ENCODE data around the gene TCF4.

TCF4 gene

DNA sequence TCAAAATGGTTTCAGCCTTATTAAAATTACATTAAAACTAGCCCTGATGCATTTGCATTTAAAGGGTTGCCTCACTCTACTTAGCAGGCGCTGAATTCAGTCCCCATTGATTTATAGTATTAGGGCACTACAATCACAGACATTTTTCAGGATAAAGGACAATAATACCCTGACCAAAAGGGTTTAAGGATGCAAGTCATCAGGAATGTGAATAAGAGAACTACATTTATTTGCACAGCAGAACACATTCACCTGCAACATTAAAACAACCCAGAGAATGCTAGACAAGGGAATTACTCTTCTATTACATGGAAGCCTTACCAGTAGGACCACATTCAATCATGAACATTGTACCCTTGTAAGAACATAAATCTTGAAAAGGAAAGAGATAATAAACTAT lies 93.6 kb downstream of the TCF4 start:
- CTCF ChIA-PET, result interaction anchor here (0.7 kb wide), 1 partner anchor 249 kb away, joined by 4 read pairs; no protein-coding TSS in a partner anchor
- H3K4me3 ChIP-seq (ENCODE audit: low read depth, low read length), result no peak overlapping the region
- H3K9me3 ChIP-seq (ENCODE audit: control insufficient read depth, insufficient read depth, low read depth, low read length), result no peaks in the 10 kb centered on the region
- no peak for TF ChIP-seq MZF1 (tag by site-specific recombination; IDR thresholded peaks at IDR 0.05; ENCODE audit: borderline replicate concordance)
- no peak for TF ChIP-seq OSR2 (tag by site-specific recombination; IDR thresholded peaks at IDR 0.05)
- no peak for TF ChIP-seq ZNF501 (tag by site-specific recombination; IDR thresholded peaks at IDR 0.05)
- TF ChIP-seq ZNF248 (tag by site-specific recombination; IDR thresholded peaks at IDR 0.05), result no peak
- TF ChIP-seq ZSCAN16 (tag by site-specific recombination; IDR thresholded peaks at IDR 0.05), result no peak
- no peak for TF ChIP-seq ZNF777 (tag by site-specific recombination; IDR thresholded peaks at IDR 0.05; ENCODE audit: borderline replicate concordance)
- no peak for TF ChIP-seq RBAK (tag by site-specific recombination; IDR thresholded peaks at IDR 0.05)
- TF ChIP-seq, protein P1, sequence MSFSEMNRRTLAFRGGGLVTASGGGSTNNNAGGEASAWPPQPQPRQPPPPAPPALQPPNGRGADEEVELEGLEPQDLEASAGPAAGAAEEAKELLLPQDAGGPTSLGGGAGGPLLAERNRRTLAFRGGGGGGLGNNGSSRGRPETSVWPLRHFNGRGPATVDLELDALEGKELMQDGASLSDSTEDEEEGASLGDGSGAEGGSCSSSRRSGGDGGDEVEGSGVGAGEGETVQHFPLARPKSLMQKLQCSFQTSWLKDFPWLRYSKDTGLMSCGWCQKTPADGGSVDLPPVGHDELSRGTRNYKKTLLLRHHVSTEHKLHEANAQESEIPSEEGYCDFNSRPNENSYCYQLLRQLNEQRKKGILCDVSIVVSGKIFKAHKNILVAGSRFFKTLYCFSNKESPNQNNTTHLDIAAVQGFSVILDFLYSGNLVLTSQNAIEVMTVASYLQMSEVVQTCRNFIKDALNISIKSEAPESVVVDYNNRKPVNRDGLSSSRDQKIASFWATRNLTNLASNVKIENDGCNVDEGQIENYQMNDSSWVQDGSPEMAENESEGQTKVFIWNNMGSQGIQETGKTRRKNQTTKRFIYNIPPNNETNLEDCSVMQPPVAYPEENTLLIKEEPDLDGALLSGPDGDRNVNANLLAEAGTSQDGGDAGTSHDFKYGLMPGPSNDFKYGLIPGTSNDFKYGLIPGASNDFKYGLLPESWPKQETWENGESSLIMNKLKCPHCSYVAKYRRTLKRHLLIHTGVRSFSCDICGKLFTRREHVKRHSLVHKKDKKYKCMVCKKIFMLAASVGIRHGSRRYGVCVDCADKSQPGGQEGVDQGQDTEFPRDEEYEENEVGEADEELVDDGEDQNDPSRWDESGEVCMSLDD (tag by site-specific recombination; IDR thresholded peaks at IDR 0.05), result no peak
- no peak for TF ChIP-seq OVOL3 (tag by site-specific recombination; IDR thresholded peaks at IDR 0.05)
- no peak for TF ChIP-seq ZNF660 (tag by site-specific recombination; IDR thresholded peaks at IDR 0.05)
- TF ChIP-seq, protein P2, sequence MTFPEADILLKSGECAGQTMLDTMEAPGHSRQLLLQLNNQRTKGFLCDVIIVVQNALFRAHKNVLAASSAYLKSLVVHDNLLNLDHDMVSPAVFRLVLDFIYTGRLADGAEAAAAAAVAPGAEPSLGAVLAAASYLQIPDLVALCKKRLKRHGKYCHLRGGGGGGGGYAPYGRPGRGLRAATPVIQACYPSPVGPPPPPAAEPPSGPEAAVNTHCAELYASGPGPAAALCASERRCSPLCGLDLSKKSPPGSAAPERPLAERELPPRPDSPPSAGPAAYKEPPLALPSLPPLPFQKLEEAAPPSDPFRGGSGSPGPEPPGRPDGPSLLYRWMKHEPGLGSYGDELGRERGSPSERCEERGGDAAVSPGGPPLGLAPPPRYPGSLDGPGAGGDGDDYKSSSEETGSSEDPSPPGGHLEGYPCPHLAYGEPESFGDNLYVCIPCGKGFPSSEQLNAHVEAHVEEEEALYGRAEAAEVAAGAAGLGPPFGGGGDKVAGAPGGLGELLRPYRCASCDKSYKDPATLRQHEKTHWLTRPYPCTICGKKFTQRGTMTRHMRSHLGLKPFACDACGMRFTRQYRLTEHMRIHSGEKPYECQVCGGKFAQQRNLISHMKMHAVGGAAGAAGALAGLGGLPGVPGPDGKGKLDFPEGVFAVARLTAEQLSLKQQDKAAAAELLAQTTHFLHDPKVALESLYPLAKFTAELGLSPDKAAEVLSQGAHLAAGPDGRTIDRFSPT (tag by site-specific recombination; IDR thresholded peaks at IDR 0.05), result no peak
- no peak for TF ChIP-seq ZSCAN23 (tag by site-specific recombination; IDR thresholded peaks at IDR 0.05)
- no peak for TF ChIP-seq ZNF138 (tag by site-specific recombination; IDR thresholded peaks at IDR 0.05; ENCODE audit: borderline replicate concordance)
- TF ChIP-seq ZNF837 (tag by site-specific recombination; IDR thresholded peaks at IDR 0.05), result no peak
- TF ChIP-seq ZNF221 (tag by site-specific recombination; IDR thresholded peaks at IDR 0.05; ENCODE audit: borderline replicate concordance), result no peak
- no peak for TF ChIP-seq FEZF1 (tag by site-specific recombination; IDR thresholded peaks at IDR 0.05)
- no peak for TF ChIP-seq ZNF701 (tag by site-specific recombination; IDR thresholded peaks at IDR 0.05)
- TF ChIP-seq ZFP41 (tag by site-specific recombination; IDR thresholded peaks at IDR 0.05; ENCODE audit: borderline replicate concordance), result no peak
- no peak for TF ChIP-seq SCRT1 (tag by site-specific recombination; IDR thresholded peaks at IDR 0.05; ENCODE audit: borderline replicate concordance)
- TF ChIP-seq GLI4 (tag by site-specific recombination; IDR thresholded peaks at IDR 0.05), result no peak
- H3K27ac ChIP-seq (ENCODE audit: extremely low read depth, low read depth, low read length), result no peak overlapping the region
- POLR2A ChIA-PET, result no interaction called here
- no peaks in the 10 kb centered on the region for H3K36me3 ChIP-seq (ENCODE audit: control insufficient read depth in 2 of 2, insufficient read depth in 1 of 2, low read length in 2 of 2)
- peaks cover 45% of the 10 kb centered on the region for H3K4me1 ChIP-seq (ENCODE audit: control insufficient read depth, insufficient read depth, low read length)

GRCh38 chr18:55491616-55492015 lies 96.4 kb downstream of the TCF4 start:
- H3K4me1 ChIP-seq (ENCODE audit: control insufficient read depth, insufficient read depth, low read length), result peaks cover 44% of the 10 kb centered on the region
- H3K36me3 ChIP-seq (ENCODE audit: control insufficient read depth in 2 of 2, insufficient read depth in 1 of 2, low read length in 2 of 2), result no peaks in the 10 kb centered on the region
- ChIA-PET POLR2A (no interaction called here), CTCF (interaction anchor here (0.5 kb wide), 1 partner anchor 95 kb away, joined by 3 read pairs; no protein-coding TSS in a partner anchor)
- no peak overlapping the region for H3K4me3 ChIP-seq (ENCODE audit: low read depth, low read length)
- H3K27ac ChIP-seq (ENCODE audit: extremely low read depth, low read depth, low read length), result no peak overlapping the region
- H3K9me3 ChIP-seq (ENCODE audit: control insufficient read depth, insufficient read depth, low read depth, low read length), result no peaks in the 10 kb centered on the region
- TF ChIP-seq ZNF133 (tag by site-specific recombination; IDR thresholded peaks at IDR 0.05) (no peak), ZNF837 (tag by site-specific recombination; IDR thresholded peaks at IDR 0.05) (no peak), ZNF140 (tag by site-specific recombination; IDR thresholded peaks at IDR 0.05) (no peak), ZNF677 (tag by site-specific recombination; IDR thresholded peaks at IDR 0.05) (no peak), ZNF571 (tag by site-specific recombination; IDR thresholded peaks at IDR 0.05) (no peak), ZIC2 (tag by site-specific recombination; IDR thresholded peaks at IDR 0.05) (no peak), ZNF362 (tag by site-specific recombination; IDR thresholded peaks at IDR 0.05) (no peak), ZNF654 (tag by site-specific recombination; IDR thresholded peaks at IDR 0.05; ENCODE audit: low read depth) (no peak), ZNF488 (tag by site-specific recombination; IDR thresholded peaks at IDR 0.05) (no peak)
- TF ChIP-seq, protein P3, sequence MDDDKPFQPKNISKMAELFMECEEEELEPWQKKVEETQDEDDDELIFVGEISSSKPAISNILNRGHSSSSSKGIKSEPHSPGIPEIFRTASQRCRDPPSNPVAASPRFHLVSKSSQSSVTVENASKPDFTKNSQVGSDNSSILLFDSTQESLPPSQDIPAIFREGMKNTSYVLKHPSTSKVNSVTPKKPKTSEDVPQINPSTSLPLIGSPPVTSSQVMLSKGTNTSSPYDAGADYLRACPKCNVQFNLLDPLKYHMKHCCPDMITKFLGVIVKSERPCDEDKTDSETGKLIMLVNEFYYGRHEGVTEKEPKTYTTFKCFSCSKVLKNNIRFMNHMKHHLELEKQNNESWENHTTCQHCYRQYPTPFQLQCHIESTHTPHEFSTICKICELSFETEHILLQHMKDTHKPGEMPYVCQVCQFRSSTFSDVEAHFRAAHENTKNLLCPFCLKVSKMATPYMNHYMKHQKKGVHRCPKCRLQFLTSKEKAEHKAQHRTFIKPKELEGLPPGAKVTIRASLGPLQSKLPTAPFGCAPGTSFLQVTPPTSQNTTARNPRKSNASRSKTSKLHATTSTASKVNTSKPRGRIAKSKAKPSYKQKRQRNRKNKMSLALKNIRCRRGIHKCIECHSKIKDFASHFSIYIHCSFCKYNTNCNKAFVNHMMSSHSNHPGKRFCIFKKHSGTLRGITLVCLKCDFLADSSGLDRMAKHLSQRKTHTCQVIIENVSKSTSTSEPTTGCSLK (tag by site-specific recombination; IDR thresholded peaks at IDR 0.05), result no peak
